Spleen (tissue), 11 donors: ENCODE measurements around the gene TNXB. TPM values are rescaled to one million over a fixed set of nuclear protein-coding genes. Genes with fewer than 3 reads are reported as not detected.

ENCODE experiments used
- DNase-seq: peaks from one replicate; pipeline ENCODE4 v3.0.0-alpha.2; 2020
- H3K27ac ChIP-seq, 8 donors: fragments of 200-600 bp; sonication (generic) in 7 of 8; 1 replicate in 4 of 8; 2 replicates in 4 of 8; pipeline versions ENCODE4 v1.5.0 to v1.8.0; 2016 to 2021; ENCODE audit warnings: inconsistent platforms in 4 of 8, mild to moderate bottlenecking in 4 of 8, moderate library complexity in 1 of 8
- H3K27me3 ChIP-seq, 7 donors: fragments of 200-600 bp; sonication (generic) in 6 of 7; replicated peaks in 1 of 7; 1 replicate in 4 of 7; 2 replicates in 3 of 7; pipeline versions ENCODE4 v1.5.0 to v1.8.0; 2016 to 2021; ENCODE audit warnings: inconsistent platforms in 3 of 7, mild to moderate bottlenecking in 1 of 7
- H3K36me3 ChIP-seq, 6 donors: fragments of 200-600 bp; sonication (generic) in 5 of 6; 1 replicate in 4 of 6; 2 replicates in 2 of 6; pipeline versions ENCODE4 v1.5.0 to v1.8.0; 2016 to 2021; ENCODE audit warnings: inconsistent platforms in 2 of 6
- H3K4me1 ChIP-seq, 6 donors: fragments of 200-600 bp; sonication (generic) in 5 of 6; 1 replicate in 3 of 6; 2 replicates in 3 of 6; pipeline versions ENCODE4 v1.5.0 to v1.8.0; 2016 to 2021; ENCODE audit warnings: inconsistent platforms in 3 of 6
- H3K4me3 ChIP-seq, 8 donors: fragments of 200-600 bp; sonication (generic) in 7 of 8; 1 replicate in 4 of 8; 2 replicates in 4 of 8; pipeline versions ENCODE4 v1.5.0 to v1.8.0; 2016 to 2021; ENCODE audit warnings: inconsistent platforms in 4 of 8, mild to moderate bottlenecking in 4 of 8, moderate library complexity in 2 of 8
- H3K9me3 ChIP-seq, 8 donors: fragments of 200-600 bp; sonication (generic) in 7 of 8; 1 replicate in 4 of 8; 2 replicates in 4 of 8; pipeline versions ENCODE4 v1.5.0 to v1.8.0; 2016 to 2021; ENCODE audit warnings: inconsistent platforms in 4 of 8
- CTCF ChIP-seq, 11 experiments: fragments of 200-600 bp in 7 of 11; fragments of 450-650 bp in 4 of 11; sonication (generic) in 4 of 11; IDR thresholded peaks in 8 of 11; conservative IDR thresholded peaks in 3 of 11; 1 replicate in 7 of 11; 2 replicates in 4 of 11; pipeline versions ENCODE4 v1.4.0 to v1.8.0; 2016 to 2021; ENCODE audit warnings: antibody characterized with exemption in 11 of 11, inconsistent platforms in 4 of 11, mild to moderate bottlenecking in 1 of 11
- POLR2A ChIP-seq, 3 donors: fragments of 450-650 bp; IDR thresholded peaks; one replicate each; pipeline ENCODE4 v1.5.1; 2017; ENCODE audit warnings: antibody characterized with exemption in 3 of 3, mild to moderate bottlenecking in 1 of 3
- POLR2AphosphoS5 ChIP-seq, 3 donors: sonication (generic); formaldehyde crosslinking; IDR thresholded peaks; one replicate each; pipeline ENCODE4 v1.5.1; 2017; ENCODE audit warnings: antibody characterized with exemption in 3 of 3
- WGBS, 5 donors: extraction: QIAGEN DNeasy Blood & Tissue Kit in 3 of 5; methylation state at CpG; one replicate each; pipeline versions ENCODE4 v1.1.5 to v1.1.7; 2013 to 2018; 5-methylcytosine and 5-hydroxymethylcytosine counted together
- intact Hi-C: fragments of 100-400 bp; cut with DNase I; formaldehyde crosslinking; loops from one replicate; pipeline ENCODE4 v1.15.0; 2023; ENCODE audit warnings: low total_unique reads
- polyA plus RNA-seq, 3 donors: library from polyadenylated mRNA; stranded (reverse); fragments of 200-250 nt; gene quantifications; one replicate each; pipeline ENCODE4 v1.2.1, GENCODE V29; 2013
- total RNA-seq, 7 donors: library from RNA; depleted of rRNA in 3 of 7; stranded (reverse); fragments of >200 nt in 3 of 7; fragmentation: NEBNext Ultra II Directional in 4 of 7; extraction: Animal tissue kit (Norgen Biotek cat#: 25700) in 4 of 7; gene quantifications; one replicate each; pipeline versions ENCODE4 v1.1.0 to v1.2.1, GENCODE V29; 2016 to 2021
- donor health status: healthy with polysubstance abuse.
- donor health status: DM: no; HTN: no; CAD: no; lungs with moderate emphysema.
- donor health status: DM: no; HTN: no; CAD: no.
- donor health status: Bipolar disorder and iron deficiency.
- donor health status: healthy.
- donor health status: DM: no; HTN: no; CAD: no.
- donor health status: DM: yes; HTN: yes; CAD: no.

TNXB gene
- total and polyA plus RNA-seq, 10 donors, result 13.7 to 117 (median 63.3) TPM

DNA sequence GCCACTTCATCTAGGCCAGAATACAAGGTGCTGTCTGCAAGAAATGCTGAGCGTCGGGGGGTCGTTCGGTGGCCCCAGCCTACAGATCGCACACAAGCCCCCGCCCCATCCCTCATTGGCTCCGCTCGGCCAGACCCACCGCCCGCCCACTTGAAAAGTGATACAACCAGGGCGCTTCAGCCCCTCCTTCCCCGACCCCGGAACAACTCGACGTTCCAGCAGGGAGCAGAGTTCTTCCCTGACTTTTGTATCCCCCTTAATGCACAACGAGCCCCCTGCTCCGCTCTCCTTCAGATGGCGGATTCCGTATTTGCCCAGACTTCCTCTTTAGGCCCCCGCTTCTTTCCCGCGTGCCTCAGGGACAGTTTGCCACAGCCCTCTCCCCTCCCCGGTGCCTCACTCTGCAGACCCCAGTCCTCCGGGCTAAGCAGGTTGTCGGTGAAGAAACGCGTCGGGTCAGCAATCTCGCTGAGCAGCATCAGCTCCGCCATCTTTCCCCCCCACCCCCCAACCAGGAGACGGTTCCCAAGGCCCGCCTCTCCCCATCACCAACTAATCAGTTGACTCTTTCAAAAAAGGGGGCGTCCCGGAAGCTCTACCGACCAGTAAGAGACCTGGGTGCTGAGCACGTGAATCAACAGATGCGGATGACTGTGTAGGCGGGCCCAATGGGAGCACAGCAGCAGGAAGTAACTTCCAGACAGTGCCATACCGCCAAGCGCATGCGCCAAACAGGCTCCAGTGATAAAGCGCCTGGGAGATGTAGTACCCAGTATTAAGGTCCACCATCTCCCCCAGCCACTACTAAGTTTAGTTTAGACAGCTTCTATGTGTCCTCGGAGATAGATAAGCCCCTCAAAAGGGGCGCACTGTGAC is 18.8 kb upstream of the TNXB start, which contains the start of gene ATF6B:
ATF6B (minus strand) TSS at position 530 of the 876 bp plus-strand sequence; CDS start at position 491, 39 bp downstream.
- H3K27me3 ChIP-seq, result no peaks in the 10 kb centered on the region
- H3K4me3 ChIP-seq, result peak within 1 kb of the TSS; percentile 78 to 97 (median 93)
- intact Hi-C loops, result loop anchor here (10.0 kb wide), 1 partner anchor 67 kb away; the partner anchor contains the start of genes GPSM3 and PBX2
- DNase-seq, result peak; percentile 98
- H3K36me3 ChIP-seq, result peaks cover 0 to 42% (median 36%) of the 10 kb centered on the region in 6 donors
- 0 to 1% (median 0%) methylated on average over 30 to 44 of the region's 44 CpGs for WGBS, 5 donors
- TF ChIP-seq POLR2AphosphoS5 (IDR thresholded peaks at IDR 0.05) (peak; percentile 75 to 86 (median 82)), CTCF (IDR thresholded peaks at IDR 0.05 in 8 of 11, conservative IDR thresholded peaks at IDR 0.05 in 3 of 11) (peak in 2 of 11 experiments; percentile 9 to 16), POLR2A (IDR thresholded peaks at IDR 0.05) (peak in 1 of 3 donors; percentile 29)
- H3K9me3 ChIP-seq, result no peaks in the 10 kb centered on the region
- H3K4me1 ChIP-seq, result peaks cover 23 to 72% (median 45%) of the 10 kb centered on the region in 6 donors
- peak within 1 kb of the TSS; percentile 49 to 95 (median 90) for H3K27ac ChIP-seq

DNA sequence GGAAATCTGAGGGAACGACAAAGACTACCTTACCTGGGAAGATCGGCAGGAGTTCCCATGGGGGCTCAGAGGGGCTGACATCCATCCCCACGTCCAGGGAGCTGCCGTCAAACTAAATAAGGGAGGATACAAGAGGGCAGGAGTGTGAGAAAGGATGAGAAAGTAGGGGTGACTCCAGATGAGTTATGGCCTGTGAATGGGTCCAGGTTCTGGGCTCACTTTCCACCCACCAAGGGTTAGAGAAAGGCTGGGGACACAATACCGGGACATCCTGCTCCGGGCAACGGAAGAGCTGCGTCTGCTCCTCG is 18.2 kb upstream of the TNXB start:
- Histone ChIP-seq H3K27ac (peak overlapping the region; percentile 49 to 94 (median 88)), H3K4me1 (peaks cover 23 to 75% (median 45%) of the 10 kb centered on the region in 6 donors), H3K36me3 (peaks cover 0 to 48% (median 39%) of the 10 kb centered on the region in 6 donors), H3K27me3 (no peaks in the 10 kb centered on the region), H3K4me3 (peak overlapping the region; percentile 78 to 97 (median 93)), H3K9me3 (no peaks in the 10 kb centered on the region)
- no peak for DNase-seq
- intact Hi-C loops, result loop anchor here (10.0 kb wide), 1 partner anchor 67 kb away; the partner anchor contains the start of genes GPSM3 and PBX2
- TF ChIP-seq POLR2AphosphoS5 (IDR thresholded peaks at IDR 0.05), result no peak
- 9 to 14% (median 12%) methylated on average over 9 of the region's 9 CpGs for whole genome bisulfite sequencing, 5 donors

DNA sequence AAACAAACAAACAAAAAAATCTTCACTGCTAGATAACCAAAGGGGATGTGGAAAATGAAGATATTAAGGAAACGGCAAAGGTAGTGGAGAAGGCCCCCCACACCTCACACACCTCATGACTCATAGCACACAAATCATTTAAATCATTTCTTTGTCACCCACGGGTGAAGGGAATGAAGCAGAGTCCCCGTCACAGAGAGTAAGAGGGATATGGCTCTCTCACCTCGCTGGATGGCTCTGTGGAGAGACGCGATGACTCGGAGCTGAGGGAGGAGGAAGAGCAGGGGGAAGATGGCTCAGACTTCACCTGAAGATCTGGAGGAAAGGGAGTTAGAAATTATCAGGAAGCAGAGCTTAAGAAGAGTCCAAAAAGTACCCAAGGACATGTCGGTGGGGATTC is 17.7 kb upstream of the TNXB start:
- 63 to 72% (median 67%) methylated on average over 8 of the region's 8 CpGs for WGBS, 5 donors
- intact Hi-C loops, result loop anchor here (10.0 kb wide), 1 partner anchor 68 kb away; the partner anchor contains the start of genes GPSM3 and PBX2
- peaks cover 0 to 53% (median 44%) of the 10 kb centered on the region in 6 donors for H3K36me3 ChIP-seq

GRCh38 chr6:32123681-32124080 is 14.5 kb upstream of the TNXB start:
- Histone ChIP-seq H3K9me3 (no peaks in the 10 kb centered on the region), H3K27ac (no peak overlapping the region), H3K4me1 (peaks cover 20 to 69% (median 42%) of the 10 kb centered on the region in 6 donors), H3K36me3 (peaks cover 4 to 85% (median 75%) of the 10 kb centered on the region in 6 donors), H3K27me3 (no peaks in the 10 kb centered on the region), H3K4me3 (no peak overlapping the region)
- TF ChIP-seq POLR2AphosphoS5 (IDR thresholded peaks at IDR 0.05) (no peak), POLR2A (IDR thresholded peaks at IDR 0.05) (no peak), CTCF (IDR thresholded peaks at IDR 0.05 in 8 of 11, conservative IDR thresholded peaks at IDR 0.05 in 3 of 11) (no peak)
- WGBS, 5 donors, result 89 to 99% (median 93%) methylated on average over 4 of the region's 4 CpGs
- DNase-seq, result no peak
- intact Hi-C loops, result loop anchor here (10.0 kb wide), 1 partner anchor 71 kb away; the partner anchor contains the start of genes GPSM3 and PBX2

More for the DNA sequence above, 17.7 kb upstream of the TNXB start:
- Histone ChIP-seq H3K9me3 (no peaks in the 10 kb centered on the region), H3K27ac (peak overlapping the region in 1 of 8 donors; percentile 92), H3K27me3 (no peaks in the 10 kb centered on the region), H3K4me3 (peak overlapping the region in 7 of 8 donors; percentile 78 to 97 (median 94)), H3K4me1 (peaks cover 23 to 75% (median 45%) of the 10 kb centered on the region in 6 donors)
- TF ChIP-seq POLR2A (IDR thresholded peaks at IDR 0.05) (no peak), CTCF (IDR thresholded peaks at IDR 0.05 in 8 of 11, conservative IDR thresholded peaks at IDR 0.05 in 3 of 11) (no peak), POLR2AphosphoS5 (IDR thresholded peaks at IDR 0.05) (no peak)
- DNase-seq, result no peak
